Stomach (tissue), 9 donors: Measurements from ENCODE around the gene PLCXD1. TPM values are rescaled to one million over a fixed set of nuclear protein-coding genes. Genes with fewer than 3 reads are reported as not detected.

ENCODE experiments used
- DNase-seq, 2 donors: peaks; one replicate each; pipeline versions ENCODE4 v3.0.0 to v3.0.0-alpha.2; 2013 to 2019
- H3K27ac ChIP-seq, 5 donors: fragments of 200-600 bp in 4 of 5; sonication (generic) in 4 of 5; one replicate each; pipeline ENCODE4 v1.5.1; 2013 to 2019; ENCODE audit warnings: mild to moderate bottlenecking in 1 of 5, moderate library complexity in 1 of 5
- H3K27me3 ChIP-seq, 3 donors: fragments of 200-600 bp; sonication (generic); one replicate each; pipeline ENCODE4 v1.5.1; 2017 to 2019; ENCODE audit warnings: mixed run types in 1 of 3
- H3K36me3 ChIP-seq, 4 donors: fragments of 200-600 bp; sonication (generic); 1 replicate in 3 of 4; 2 replicates in 1 of 4; pipeline ENCODE4 v1.5.1; 2016 to 2019
- H3K4me1 ChIP-seq, 4 donors: fragments of 200-600 bp; sonication (generic); one replicate each; pipeline ENCODE4 v1.5.1; 2016 to 2019
- H3K4me3 ChIP-seq, 4 donors: fragments of 200-600 bp; sonication (generic) in 3 of 4; one replicate each; pipeline ENCODE4 v1.5.1; 2016 to 2019; ENCODE audit warnings: mild to moderate bottlenecking in 1 of 4
- H3K9me3 ChIP-seq, 4 donors: fragments of 200-600 bp; sonication (generic); one replicate each; pipeline ENCODE4 v1.5.1; 2016 to 2019
- EP300 ChIP-seq: sonication (generic); formaldehyde crosslinking; IDR thresholded peaks from one replicate; pipeline ENCODE4 v1.6.1; 2017; ENCODE audit warnings: antibody characterized with exemption
- POLR2A ChIP-seq, 4 donors: fragments of 450-650 bp; IDR thresholded peaks; one replicate each; pipeline ENCODE4 v1.6.1; 2016; ENCODE audit warnings: antibody characterized with exemption in 4 of 4, control low read depth in 2 of 4, mild to moderate bottlenecking in 1 of 4, moderate library complexity in 1 of 4
- POLR2AphosphoS5 ChIP-seq, 3 donors: sonication (generic); formaldehyde crosslinking; IDR thresholded peaks; one replicate each; pipeline ENCODE4 v1.6.1; 2016; ENCODE audit warnings: antibody characterized with exemption in 3 of 3
- WGBS, 5 donors: extraction: QIAGEN DNeasy Blood & Tissue Kit in 3 of 5; methylation state at CpG; one replicate each; pipeline versions ENCODE4 v1.1.5 to v1.1.7; 2013 to 2018; 5-methylcytosine and 5-hydroxymethylcytosine counted together
- intact Hi-C: fragments of 100-400 bp; cut with DNase I; formaldehyde crosslinking; loops from one replicate; pipeline ENCODE4 v1.15.1; 2023; ENCODE audit warnings: low total_unique reads
- polyA plus RNA-seq, 3 donors: library from polyadenylated mRNA; stranded (reverse); fragments of 200-250 nt; gene quantifications; one replicate each; pipeline ENCODE4 v1.2.3, GENCODE V29; 2013
- total RNA-seq, 5 donors: library from RNA; depleted of rRNA; stranded (reverse); fragments of >200 nt; gene quantifications; one replicate each; pipeline versions ENCODE4 v1.1.0 to v1.2.3, GENCODE V29; 2014 to 2016
- TF ChIP-seq, protein P1 (sequence below), 7 experiments: fragments of 450-650 bp in 4 of 7; fragments of 200-600 bp in 3 of 7; sonication (generic) in 3 of 7; IDR thresholded peaks; one replicate each; pipeline ENCODE4 v1.5.1; 2016 to 2019; ENCODE audit warnings: antibody characterized with exemption in 7 of 7, control low read depth in 2 of 7, mild to moderate bottlenecking in 1 of 7
- donor health status: healthy with polysubstance abuse.
- donor health status: Bipolar disorder and iron deficiency.
- donor health status: healthy.

The PLCXD1 gene
- total and polyA plus RNA-seq, 8 donors = 8.4 to 114 (median 23.4) TPM

DNA sequence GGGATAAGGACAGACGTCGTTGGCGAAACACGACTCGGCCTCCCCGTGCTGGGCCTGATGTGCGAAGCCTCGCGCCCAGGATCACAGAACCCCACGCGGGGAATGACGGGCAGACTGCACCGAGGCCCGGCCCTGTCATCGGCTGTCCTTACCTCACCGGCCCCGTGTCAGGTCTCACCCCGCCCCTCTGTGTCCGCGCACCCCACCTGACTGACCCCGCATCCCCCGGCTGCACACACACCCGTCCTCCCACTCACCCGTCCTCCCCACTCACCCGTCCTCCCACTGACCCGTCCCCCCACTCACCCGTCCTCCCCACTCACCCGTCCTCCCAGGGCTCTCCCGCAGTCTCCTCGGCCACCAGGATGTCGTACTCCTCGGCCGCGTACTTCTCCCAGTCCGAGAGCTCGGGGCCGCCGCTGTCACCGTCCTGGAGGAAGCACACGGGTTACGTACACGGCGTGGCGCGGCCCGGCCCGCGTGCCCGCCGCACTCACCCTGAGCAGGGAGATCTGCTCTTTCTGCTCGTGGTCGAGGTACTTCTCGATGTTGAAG is 57.2 kb downstream of the PLCXD1 start:
- H3K27ac ChIP-seq = no peak overlapping the region
- no peak for DNase-seq
- TF ChIP-seq POLR2AphosphoS5 (IDR thresholded peaks at IDR 0.05) = no peak
- TF ChIP-seq, protein P1, sequence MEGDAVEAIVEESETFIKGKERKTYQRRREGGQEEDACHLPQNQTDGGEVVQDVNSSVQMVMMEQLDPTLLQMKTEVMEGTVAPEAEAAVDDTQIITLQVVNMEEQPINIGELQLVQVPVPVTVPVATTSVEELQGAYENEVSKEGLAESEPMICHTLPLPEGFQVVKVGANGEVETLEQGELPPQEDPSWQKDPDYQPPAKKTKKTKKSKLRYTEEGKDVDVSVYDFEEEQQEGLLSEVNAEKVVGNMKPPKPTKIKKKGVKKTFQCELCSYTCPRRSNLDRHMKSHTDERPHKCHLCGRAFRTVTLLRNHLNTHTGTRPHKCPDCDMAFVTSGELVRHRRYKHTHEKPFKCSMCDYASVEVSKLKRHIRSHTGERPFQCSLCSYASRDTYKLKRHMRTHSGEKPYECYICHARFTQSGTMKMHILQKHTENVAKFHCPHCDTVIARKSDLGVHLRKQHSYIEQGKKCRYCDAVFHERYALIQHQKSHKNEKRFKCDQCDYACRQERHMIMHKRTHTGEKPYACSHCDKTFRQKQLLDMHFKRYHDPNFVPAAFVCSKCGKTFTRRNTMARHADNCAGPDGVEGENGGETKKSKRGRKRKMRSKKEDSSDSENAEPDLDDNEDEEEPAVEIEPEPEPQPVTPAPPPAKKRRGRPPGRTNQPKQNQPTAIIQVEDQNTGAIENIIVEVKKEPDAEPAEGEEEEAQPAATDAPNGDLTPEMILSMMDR (IDR thresholded peaks at IDR 0.05) = no peak
- no peak for TF ChIP-seq POLR2A (IDR thresholded peaks at IDR 0.05)
- TF ChIP-seq EP300 = no peak
- intact Hi-C loops = no loop called here
- H3K9me3 ChIP-seq = no peaks in the 10 kb centered on the region
- WGBS, 5 donors = 91 to 97% (median 93%) methylated on average over 48 to 53 of the region's 53 CpGs
- H3K4me1 ChIP-seq = no peaks in the 10 kb centered on the region
- H3K36me3 ChIP-seq = peaks cover 0 to 67% (median 49%) of the 10 kb centered on the region in 4 donors
- H3K27me3 ChIP-seq = no peaks in the 10 kb centered on the region
- H3K4me3 ChIP-seq = no peak overlapping the region

DNA sequence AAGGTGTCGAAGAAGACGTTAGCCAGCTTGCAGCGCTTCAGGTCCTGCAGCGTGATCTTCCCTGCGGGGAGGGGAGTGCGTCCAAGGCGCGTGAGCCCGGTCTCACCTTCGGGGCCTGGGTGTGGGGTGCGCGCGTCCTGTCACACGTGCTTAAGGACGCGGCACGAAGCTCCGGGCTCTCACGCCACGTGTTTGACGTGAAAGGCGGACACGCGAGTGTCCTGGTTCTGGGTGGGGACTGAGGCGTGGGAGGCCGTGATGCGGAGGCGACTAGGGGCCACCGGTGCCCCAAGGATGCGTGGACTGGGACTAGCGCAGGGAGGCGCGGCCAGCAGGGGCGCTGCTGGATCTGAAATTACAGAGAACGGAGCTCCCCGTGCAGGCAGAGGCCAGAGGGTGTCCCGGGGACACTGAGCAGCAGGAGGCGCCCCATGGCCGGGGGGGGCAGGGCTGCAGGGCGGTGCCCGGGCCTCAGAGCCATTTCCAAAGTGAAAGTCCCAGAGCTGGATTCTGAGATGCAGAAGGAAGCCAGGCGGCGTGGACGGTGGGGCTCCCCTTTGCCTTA is 57.7 kb downstream of the PLCXD1 start:
- no peaks in the 10 kb centered on the region for H3K9me3 ChIP-seq
- TF ChIP-seq POLR2AphosphoS5 (IDR thresholded peaks at IDR 0.05) (no peak), POLR2A (IDR thresholded peaks at IDR 0.05) (no peak), EP300 (no peak)
- TF ChIP-seq, protein P1 (IDR thresholded peaks at IDR 0.05) = no peak
- intact Hi-C loops = no loop called here
- 95 to 100% (median 97%) methylated on average over 37 to 44 of the region's 44 CpGs for WGBS, 5 donors
- no peaks in the 10 kb centered on the region for H3K27me3 ChIP-seq
- no peak for DNase-seq
- no peaks in the 10 kb centered on the region for H3K4me1 ChIP-seq
- H3K4me3 ChIP-seq = no peak overlapping the region
- H3K36me3 ChIP-seq = peaks cover 0 to 61% (median 43%) of the 10 kb centered on the region in 4 donors
- H3K27ac ChIP-seq = no peak overlapping the region

DNA sequence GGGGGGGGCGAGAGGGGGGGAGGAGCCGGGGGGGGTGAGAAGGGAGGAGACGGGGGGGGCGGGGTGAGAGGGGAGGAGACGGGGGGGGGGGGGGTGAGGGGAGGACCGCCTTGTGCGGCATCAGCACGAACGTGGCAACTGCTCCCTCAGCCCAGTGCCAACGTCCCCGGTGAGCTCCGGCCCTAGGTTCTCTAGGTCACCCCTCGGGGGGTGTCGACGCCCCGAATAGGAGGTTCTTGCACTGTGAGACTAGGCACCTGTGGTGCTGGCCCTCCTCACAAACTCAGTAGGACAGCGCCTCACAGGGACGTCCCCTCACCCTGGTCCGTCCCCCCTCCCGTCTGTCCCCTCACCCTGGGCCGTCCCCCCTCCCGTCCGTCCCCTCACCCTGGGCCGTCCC is 58.9 kb downstream of the PLCXD1 start:
- Histone ChIP-seq H3K9me3 (no peaks in the 10 kb centered on the region), H3K27me3 (no peaks in the 10 kb centered on the region), H3K4me1 (no peaks in the 10 kb centered on the region), H3K36me3 (peaks cover 0 to 64% (median 45%) of the 10 kb centered on the region in 4 donors), H3K4me3 (no peak overlapping the region), H3K27ac (no peak overlapping the region)
- TF ChIP-seq POLR2A (IDR thresholded peaks at IDR 0.05) (no peak), POLR2AphosphoS5 (IDR thresholded peaks at IDR 0.05) (no peak), EP300 (no peak)
- TF ChIP-seq, protein P1 (IDR thresholded peaks at IDR 0.05) = no peak
- no peak for DNase-seq
- 86 to 95% (median 91%) methylated on average over 11 to 19 of the region's 24 CpGs for WGBS, 5 donors
- intact Hi-C loops = no loop called here

DNA sequence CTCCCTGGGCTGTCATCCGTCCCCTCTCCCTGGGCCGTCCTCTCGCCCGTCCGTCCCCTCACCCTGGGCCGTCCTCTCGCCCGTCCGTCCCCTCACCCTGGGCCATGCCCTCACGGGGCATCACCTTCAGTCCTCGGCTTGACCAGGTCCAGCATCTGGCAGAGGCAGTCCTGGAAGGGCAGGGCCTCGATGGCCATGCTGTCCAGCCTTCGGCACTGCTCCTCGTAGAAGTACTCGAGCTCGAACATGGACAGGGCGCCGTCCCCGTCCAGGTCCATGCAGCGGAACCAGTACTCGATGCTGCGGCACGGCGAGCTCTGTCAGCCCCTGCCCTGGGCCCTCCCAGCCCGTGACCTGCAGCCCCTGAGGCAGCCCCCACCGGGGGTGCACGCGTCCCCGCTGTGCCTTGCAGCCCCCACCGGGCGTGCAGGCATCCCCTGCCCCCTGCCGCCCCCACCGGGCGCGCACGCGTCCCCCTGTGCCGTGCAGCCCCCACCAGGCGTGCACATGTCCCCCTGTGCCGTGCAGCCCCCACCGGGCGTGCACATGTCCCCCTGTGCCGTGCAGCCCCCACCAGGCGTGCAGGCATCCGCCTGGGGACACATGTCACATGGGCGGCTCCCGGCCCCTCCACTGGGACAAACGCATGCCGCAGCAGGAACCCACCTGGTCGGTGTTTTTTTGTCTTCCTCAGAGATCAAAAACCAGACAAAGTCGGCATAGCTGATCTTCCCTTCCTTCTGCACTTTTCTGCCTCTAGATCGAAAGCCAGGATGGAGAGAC is 59.7 kb downstream of the PLCXD1 start:
- TF ChIP-seq EP300 (no peak), POLR2AphosphoS5 (IDR thresholded peaks at IDR 0.05) (no peak), POLR2A (IDR thresholded peaks at IDR 0.05) (no peak)
- TF ChIP-seq, protein P1 (IDR thresholded peaks at IDR 0.05) = no peak
- whole genome bisulfite sequencing, 5 donors = 94 to 97% (median 97%) methylated on average over 26 to 51 of the region's 52 CpGs
- H3K4me3 ChIP-seq = no peak overlapping the region
- H3K27me3 ChIP-seq = no peaks in the 10 kb centered on the region
- intact Hi-C loops = no loop called here
- DNase-seq = no peak
- H3K36me3 ChIP-seq = peaks cover 0 to 60% (median 45%) of the 10 kb centered on the region in 4 donors
- H3K9me3 ChIP-seq = no peaks in the 10 kb centered on the region
- H3K27ac ChIP-seq = no peak overlapping the region
- no peaks in the 10 kb centered on the region for H3K4me1 ChIP-seq
